ENCODE results near the gene AEN. TPM values are rescaled to one million over a fixed set of nuclear protein-coding genes. Genes with fewer than 3 reads are reported as not detected.

The AEN gene
- total and polyA plus RNA-seq, 11 donors, result 3.8 to 21.8 (median 6.6) TPM

- Histone ChIP-seq H3K4me3 (no peak overlapping the region), H3K36me3 (peaks cover 0 to 9% (median 0%) of the 10 kb centered on the region in 9 donors), H3K27ac (peak overlapping the region in 11 of 12 donors; percentile 55 to 89 (median 70)), H3K27me3 (no peaks in the 10 kb centered on the region), H3K4me1 (peaks cover 7 to 28% (median 18%) of the 10 kb centered on the region in 12 donors), H3K9me3 (no peaks in the 10 kb centered on the region)
- ATAC-seq (peak; percentile 48 to 90 (median 82)), DNase-seq (peak; percentile 66 to 89 (median 75))
- 39 to 54% (median 49%) methylated on average over 12 of the region's 12 CpGs for WGBS, 4 donors
- TF ChIP-seq CTCF (IDR thresholded peaks at IDR 0.05), result no peak
- TF ChIP-seq POLR2A (IDR thresholded peaks at IDR 0.05), result no peak
- intact Hi-C loops (cut with DNase I), result no loop called here
These were observed 28.2 kb downstream of the AEN start for GRCh38 chr15:88649286-88649733.

GRCh38 chr15:88649753-88650551 lies 28.8 kb downstream of the AEN start:
- WGBS, 4 donors, result 74 to 85% (median 83%) methylated on average over 15 to 23 of the region's 23 CpGs
- peaks cover 0 to 3% (median 0%) of the 10 kb centered on the region in 9 donors for H3K36me3 ChIP-seq
- H3K27ac ChIP-seq, result peak overlapping the region in 11 of 12 donors; percentile 36 to 89 (median 62)
- no peak overlapping the region for H3K4me3 ChIP-seq
- TF ChIP-seq POLR2A (IDR thresholded peaks at IDR 0.05), result no peak
- TF ChIP-seq CTCF (IDR thresholded peaks at IDR 0.05), result no peak
- intact Hi-C loops (cut with DNase I), result loop anchor here in 2 of 10 donors (10.0 kb wide), 1 partner anchor 245 kb away; the partner anchor contains the start of gene HAPLN3 (in 2 of the 2)
- peak in 2 of 4 donors; percentile 2 to 10 for ATAC-seq
- no peak for DNase-seq
- no peaks in the 10 kb centered on the region for H3K27me3 ChIP-seq
- H3K9me3 ChIP-seq, result no peaks in the 10 kb centered on the region
- H3K4me1 ChIP-seq, result peaks cover 7 to 28% (median 18%) of the 10 kb centered on the region in 12 donors

- DNase-seq (no peak), ATAC-seq (no peak)
- Histone ChIP-seq H3K4me1 (peaks cover 7 to 28% (median 18%) of the 10 kb centered on the region in 12 donors), H3K9me3 (no peaks in the 10 kb centered on the region), H3K4me3 (no peak overlapping the region), H3K27me3 (no peaks in the 10 kb centered on the region), H3K27ac (no peak overlapping the region), H3K36me3 (peaks cover 0 to 3% (median 0%) of the 10 kb centered on the region in 9 donors)
- intact Hi-C loops (cut with DNase I), result loop anchor here in 2 of 10 donors (10.0 kb wide), 1 partner anchor 244 kb away; the partner anchor contains the start of gene HAPLN3 (in 2 of the 2)
- TF ChIP-seq CTCF (IDR thresholded peaks at IDR 0.05) (no peak), POLR2A (IDR thresholded peaks at IDR 0.05) (no peak)
- WGBS, 4 donors, result 94 to 99% (median 97%) methylated on average over 11 to 12 of the region's 12 CpGs
These were observed 29.4 kb downstream of the AEN start for GRCh38 chr15:88650556-88650955.

GRCh38 chr15:88651136-88651732 lies 30.1 kb downstream of the AEN start:
- DNase-seq, result no peak
- TF ChIP-seq POLR2A (IDR thresholded peaks at IDR 0.05), result no peak
- TF ChIP-seq CTCF (IDR thresholded peaks at IDR 0.05), result no peak
- no peak for ATAC-seq
- Histone ChIP-seq H3K4me1 (peaks cover 7 to 28% (median 18%) of the 10 kb centered on the region in 12 donors), H3K9me3 (no peaks in the 10 kb centered on the region), H3K4me3 (no peak overlapping the region), H3K27ac (no peak overlapping the region), H3K36me3 (peaks cover 0 to 3% (median 0%) of the 10 kb centered on the region in 9 donors), H3K27me3 (no peaks in the 10 kb centered on the region)
- intact Hi-C loops (cut with DNase I), result loop anchor here in 2 of 10 donors (10.0 kb wide), 1 partner anchor 244 kb away; the partner anchor contains the start of gene HAPLN3 (in 2 of the 2)
- WGBS, 4 donors, result 82 to 86% (median 85%) methylated on average over 7 of the region's 7 CpGs

Measured in heart left ventricle (tissue), 16 donors.